ENCODE data around the gene RERE.

DNA sequence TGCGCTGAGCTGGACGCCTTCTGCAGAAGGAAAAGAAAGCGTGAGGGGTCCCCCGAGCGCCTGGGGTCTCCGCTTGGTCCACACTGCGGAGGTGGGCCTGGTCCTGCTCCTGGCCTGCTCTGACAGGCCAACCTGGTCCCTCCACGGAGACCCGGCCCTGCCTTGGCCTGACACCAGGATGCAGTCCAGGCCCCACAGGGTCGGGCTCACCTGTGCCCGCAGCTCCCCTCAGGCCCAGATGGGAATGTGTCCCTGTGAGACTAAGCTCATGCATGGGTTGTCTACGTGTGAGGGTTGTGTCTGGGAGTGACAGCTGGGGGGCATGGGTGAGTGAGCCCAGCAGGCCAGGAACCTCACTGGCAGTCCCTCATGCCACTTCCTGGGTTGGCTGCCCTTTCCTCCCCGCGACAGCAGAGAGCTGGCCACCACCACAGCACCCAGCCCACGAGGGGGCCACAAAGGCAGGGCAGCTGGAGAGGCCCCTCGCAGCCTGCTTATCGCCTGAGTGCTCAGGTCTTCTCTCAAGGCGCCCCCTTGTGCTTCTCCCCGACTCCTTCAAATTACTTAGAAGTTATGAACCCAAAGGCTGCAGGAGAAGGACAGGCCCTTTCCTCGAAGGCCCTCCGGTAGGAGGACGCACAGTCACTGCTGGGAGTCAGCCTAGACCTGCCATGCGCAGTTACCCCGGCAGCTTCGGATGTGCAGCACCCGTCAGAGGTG is 458.4 kb downstream of the RERE start:
- TF ChIP-seq CTCF (IDR thresholded peaks at IDR 0.05): no peak
- no peak for TF ChIP-seq POLR2A (IDR thresholded peaks at IDR 0.05)
- TF ChIP-seq POLR2AphosphoS5 (IDR thresholded peaks at IDR 0.05): no peak
